K562 (cell line): ENCODE measurements around the gene RALB. TPM values are rescaled to one million over a fixed set of nuclear protein-coding genes. Genes with fewer than 3 reads are reported as not detected.

Experiments
- ATF2 ChIP-seq: sonication (generic); formaldehyde crosslinking; IDR thresholded peaks from 2 replicates; pipeline ENCODE4 v1.8.1; 2022; ENCODE audit warnings: missing genetic modification reagents
- CTCFL ChIP-seq: IDR thresholded peaks from 2 replicates; pipeline ENCODE4 v1.6.1; 2011; ENCODE audit warnings: borderline replicate concordance, low read depth, mild to moderate bottlenecking, moderate library complexity, low read length; ENCODE audit not compliant: insufficient read depth, poor library complexity, severe bottlenecking
- PYGO2 ChIP-seq: fragments of 450-650 bp; IDR thresholded peaks from 2 replicates; pipeline ENCODE4 v1.6.1; 2016; ENCODE audit warnings: mild to moderate bottlenecking, missing genetic modification characterization, moderate library complexity, missing compliant biosample characterization
- ZMIZ1 ChIP-seq, 2 experiments: fragments of 150-350 bp in 1 of 2; IDR thresholded peaks; 2 replicates each; pipeline ENCODE4 v1.6.1; 2012 to 2016; ENCODE audit warnings: low read depth in 2 of 2, low read length in 2 of 2, mild to moderate bottlenecking in 1 of 2, moderate library complexity in 1 of 2
- ZNF318 ChIP-seq, 2 experiments: fragments of 450-650 bp; IDR thresholded peaks; 2 replicates each; pipeline ENCODE4 v1.6.1; 2016; ENCODE audit warnings: mild to moderate bottlenecking in 2 of 2, borderline replicate concordance in 1 of 2, low read depth in 1 of 2, moderate library complexity in 1 of 2
- ZNF655 ChIP-seq: fragments of 250-450 bp; sonication (Bioruptor Pico); IDR thresholded peaks from 2 replicates; pipeline ENCODE4 v1.5.0; 2021
- polyA plus RNA-seq, 8 experiments: library from polyadenylated mRNA; depleted of rRNA in 4 of 8; stranded (reverse) in 5 of 8; unstranded in 3 of 8; fragments of >200 nt; fragmentation: Nextera tagmentation in 2 of 8; fragmentation: Illumina TruSeq in 1 of 8; extraction: Ambion mirVana in 2 of 8; extraction: Trizol in 1 of 8; gene quantifications; 2 replicates each; pipeline versions ENCODE4 v1.2.1 to v1.2.3, GENCODE V29; 2011 to 2014; ENCODE audit warnings: inconsistent platforms in 1 of 8, missing spikeins in 1 of 8
- total RNA-seq, 7 experiments: library from RNA; depleted of rRNA in 6 of 7; stranded (reverse); fragments of >200 nt in 6 of 7; fragmentation: Illumina TruSeq in 2 of 7; extraction: Trizol in 2 of 7; gene quantifications; 2 replicates each; pipeline versions ENCODE4 v1.2.1 to v1.2.3, GENCODE V29; 2011 to 2021; ENCODE audit warnings: low replicate concordance in 1 of 7

Gene RALB
- total and polyA plus RNA-seq, 9 of the 15 experiments (the other 6 are each of a cell fraction or from before 2014, with no cell fraction given) = 14.8 to 65.6 (median 38.4) TPM

- TF ChIP-seq ZMIZ1 (IDR thresholded peaks at IDR 0.05; ENCODE audit: low read depth in 2 of 2, low read length in 2 of 2) (no peak), ZNF655 (no peak), CTCFL (no peak), ATF2 (CRISPR knock-in tag) (no peak), ZNF318 (IDR thresholded peaks at IDR 0.05; ENCODE audit: borderline replicate concordance in 1 of 2, low read depth in 1 of 2) (no peak), PYGO2 (no peak)
These were observed at the start of gene RALB (continued) for GRCh38 chr2:120252225-120253020.
